Suprapubic skin (tissue), 4 donors: ENCODE results near the gene DENND2A. TPM values are rescaled to one million over a fixed set of nuclear protein-coding genes. Genes with fewer than 3 reads are reported as not detected.
"Not testable (repeated sequence)": the region's sequence is repeated elsewhere in the genome, so short reads cannot be mapped to it uniquely, and the experiment has no call there.

Experiments
- DNase-seq, 2 donors: peaks; one replicate each; pipeline ENCODE4 v3.0.0-alpha.2; 2019; ENCODE audit warnings: low spot score in 2 of 2
- H3K27ac ChIP-seq: fragments of 200-600 bp; sonication (generic); one replicate; pipeline ENCODE4 v1.5.1; 2019
- H3K27me3 ChIP-seq: fragments of 200-600 bp; sonication (generic); one replicate; pipeline ENCODE4 v1.5.1; 2019
- H3K36me3 ChIP-seq: fragments of 200-600 bp; sonication (generic); one replicate; pipeline ENCODE4 v1.5.1; 2019
- H3K4me1 ChIP-seq: fragments of 200-600 bp; sonication (generic); one replicate; pipeline ENCODE4 v1.5.1; 2019
- H3K4me3 ChIP-seq: fragments of 200-600 bp; sonication (generic); one replicate; pipeline ENCODE4 v1.5.1; 2019; ENCODE audit warnings: mild to moderate bottlenecking
- H3K9me3 ChIP-seq: fragments of 200-600 bp; sonication (generic); one replicate; pipeline ENCODE4 v1.5.1; 2019
- EP300 ChIP-seq: sonication (generic); formaldehyde crosslinking; IDR thresholded peaks from one replicate; pipeline ENCODE4 v1.6.1; 2017; ENCODE audit warnings: antibody characterized with exemption
- POLR2A ChIP-seq, 2 donors: fragments of 450-650 bp; IDR thresholded peaks; one replicate each; pipeline ENCODE4 v1.6.1; 2017; ENCODE audit warnings: antibody characterized with exemption in 2 of 2, mild to moderate bottlenecking in 2 of 2, moderate library complexity in 2 of 2
- POLR2AphosphoS5 ChIP-seq, 3 donors: sonication (generic); formaldehyde crosslinking; IDR thresholded peaks; one replicate each; pipeline ENCODE4 v1.6.1; 2017; ENCODE audit warnings: antibody characterized with exemption in 3 of 3
- WGBS: methylation state at CpG from one replicate; pipeline ENCODE4 v1.1.5; 2018; 5-methylcytosine and 5-hydroxymethylcytosine counted together
- total RNA-seq, 4 donors: library from RNA; depleted of rRNA; stranded (reverse); fragments of >200 nt; gene quantifications; one replicate each; pipeline ENCODE4 v1.1.0, GENCODE V29; 2016
- TF ChIP-seq, protein P1 (sequence below), 2 donors: fragments of 200-600 bp in 1 of 2; fragments of 450-650 bp in 1 of 2; sonication (generic) in 1 of 2; IDR thresholded peaks; one replicate each; pipeline ENCODE4 v1.5.1; 2016 to 2019; ENCODE audit warnings: antibody characterized with exemption in 2 of 2, mild to moderate bottlenecking in 1 of 2, moderate library complexity in 1 of 2

Gene DENND2A
- total RNA-seq, 4 donors from 2014 or later: 0.99 to 5.1 (median 2.2) TPM

DNA sequence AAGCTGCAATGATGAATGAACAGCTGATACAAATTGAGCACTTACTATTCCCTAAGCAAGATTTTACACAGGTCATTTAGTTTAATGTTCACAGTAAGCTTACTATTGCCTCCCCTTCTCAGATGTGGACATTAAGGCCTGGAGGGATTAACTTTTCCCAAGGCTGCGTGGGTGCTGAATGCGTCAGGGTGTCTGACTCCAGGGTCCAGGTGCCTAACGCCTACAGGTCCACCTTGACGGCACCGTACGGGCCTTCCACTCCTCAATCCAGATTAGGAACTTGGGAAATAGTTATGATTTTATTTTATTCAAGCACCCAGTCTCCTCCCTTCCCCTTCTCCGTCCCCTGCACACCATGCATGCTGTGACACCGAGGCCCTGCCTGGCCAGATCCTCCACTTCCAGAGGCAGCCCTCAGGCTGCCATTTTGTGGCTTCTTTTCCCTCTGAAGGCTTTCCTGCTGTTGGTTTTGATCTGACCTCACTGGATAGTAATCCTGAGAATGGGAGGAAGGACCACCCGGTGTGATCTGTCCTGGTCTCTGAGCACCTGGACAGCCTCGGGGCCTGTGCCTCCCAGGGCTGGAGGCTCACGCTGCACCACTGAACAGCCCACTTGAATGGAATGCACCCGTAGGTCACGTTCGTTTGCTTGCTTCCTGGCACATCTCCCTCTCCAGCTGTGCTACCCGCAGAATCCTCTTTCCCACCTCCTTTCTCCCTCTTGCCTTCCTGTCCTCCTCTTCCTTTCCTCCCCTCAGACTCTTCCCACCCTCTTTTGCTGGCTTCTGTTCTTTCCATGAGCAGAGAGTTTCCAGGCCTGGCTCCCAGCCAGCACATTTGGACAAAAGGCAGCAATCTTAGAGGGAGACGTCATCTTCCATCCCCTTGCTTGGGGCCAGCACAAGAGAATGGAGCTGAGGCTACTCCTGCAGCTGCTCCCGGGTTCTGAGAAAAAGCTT is 14.4 kb downstream of the DENND2A start:
- Histone ChIP-seq H3K9me3 (no peaks in the 10 kb centered on the region), H3K27me3 (no peaks in the 10 kb centered on the region), H3K36me3 (no peaks in the 10 kb centered on the region), H3K4me3 (no peak overlapping the region), H3K27ac (peak overlapping the region; percentile 47), H3K4me1 (peaks cover 18% of the 10 kb centered on the region)
- peak; percentile 91 to 92 for DNase-seq
- peak in 1 of 3 donors; percentile 43 for TF ChIP-seq POLR2AphosphoS5 (IDR thresholded peaks at IDR 0.05)
- TF ChIP-seq, protein P1, sequence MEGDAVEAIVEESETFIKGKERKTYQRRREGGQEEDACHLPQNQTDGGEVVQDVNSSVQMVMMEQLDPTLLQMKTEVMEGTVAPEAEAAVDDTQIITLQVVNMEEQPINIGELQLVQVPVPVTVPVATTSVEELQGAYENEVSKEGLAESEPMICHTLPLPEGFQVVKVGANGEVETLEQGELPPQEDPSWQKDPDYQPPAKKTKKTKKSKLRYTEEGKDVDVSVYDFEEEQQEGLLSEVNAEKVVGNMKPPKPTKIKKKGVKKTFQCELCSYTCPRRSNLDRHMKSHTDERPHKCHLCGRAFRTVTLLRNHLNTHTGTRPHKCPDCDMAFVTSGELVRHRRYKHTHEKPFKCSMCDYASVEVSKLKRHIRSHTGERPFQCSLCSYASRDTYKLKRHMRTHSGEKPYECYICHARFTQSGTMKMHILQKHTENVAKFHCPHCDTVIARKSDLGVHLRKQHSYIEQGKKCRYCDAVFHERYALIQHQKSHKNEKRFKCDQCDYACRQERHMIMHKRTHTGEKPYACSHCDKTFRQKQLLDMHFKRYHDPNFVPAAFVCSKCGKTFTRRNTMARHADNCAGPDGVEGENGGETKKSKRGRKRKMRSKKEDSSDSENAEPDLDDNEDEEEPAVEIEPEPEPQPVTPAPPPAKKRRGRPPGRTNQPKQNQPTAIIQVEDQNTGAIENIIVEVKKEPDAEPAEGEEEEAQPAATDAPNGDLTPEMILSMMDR (IDR thresholded peaks at IDR 0.05): no peak
- 50% methylated on average over 17 of the region's 17 CpGs for WGBS

DNA sequence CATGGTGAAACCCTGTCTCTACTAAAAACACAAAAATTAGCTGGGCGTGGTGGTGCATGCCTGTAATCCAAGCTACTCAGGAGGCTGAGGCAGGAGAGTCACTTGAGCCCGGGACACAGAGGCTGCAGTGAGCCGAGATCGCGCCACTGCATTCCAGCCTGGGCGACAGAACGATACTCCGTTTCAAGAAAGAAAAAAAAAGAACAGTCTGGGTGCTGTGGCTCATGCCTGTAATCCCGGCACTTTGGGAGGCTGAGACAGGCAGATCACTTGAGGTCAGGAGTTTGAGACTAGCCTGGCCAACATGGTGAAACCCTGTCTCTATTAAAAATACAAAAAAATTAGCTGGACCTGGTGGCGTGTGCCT is 15.4 kb downstream of the DENND2A start:
- not testable (repeated sequence) for H3K27ac ChIP-seq, H3K36me3 ChIP-seq
- WGBS: 86% methylated on average over 10 of the region's 10 CpGs

DNA sequence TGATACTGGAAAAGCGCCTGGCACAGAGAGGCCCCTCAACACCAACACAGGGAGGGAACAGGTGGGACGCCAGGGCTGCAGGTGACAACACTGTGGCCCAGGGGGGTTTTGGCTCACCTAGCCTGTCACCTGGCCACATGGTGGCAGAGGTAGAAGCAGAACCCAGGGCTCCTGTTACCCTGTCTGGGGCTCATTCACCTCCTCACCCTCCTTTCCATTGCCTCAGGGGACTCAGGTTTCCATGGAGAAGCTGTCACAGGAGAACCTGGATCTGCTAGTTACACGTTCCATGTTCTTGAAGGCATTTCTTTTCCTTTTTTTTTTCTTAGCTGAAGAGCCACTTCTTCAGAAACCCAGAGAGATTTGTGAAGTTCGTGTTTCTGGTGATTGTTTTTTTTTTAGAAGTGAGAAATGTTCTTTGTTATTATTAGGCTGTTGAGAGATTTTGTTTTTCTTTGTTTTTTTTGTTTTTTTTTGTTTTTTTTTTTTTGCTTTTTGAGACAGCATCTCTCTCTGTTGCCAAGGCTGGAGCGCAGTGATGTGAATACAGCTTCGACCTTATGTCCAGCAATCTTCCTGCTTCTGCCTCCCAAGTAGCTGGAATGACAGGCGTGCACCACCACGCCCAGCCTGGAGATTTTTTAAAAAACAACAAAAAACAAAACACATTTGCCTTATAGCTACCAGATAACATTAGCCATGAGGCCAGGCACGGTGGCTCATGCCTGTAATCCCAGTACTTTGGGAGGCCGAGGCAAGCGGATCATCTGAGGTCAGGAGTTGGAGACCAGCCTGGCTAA is 16.0 kb downstream of the DENND2A start:
- no peak for DNase-seq
- no peak overlapping the region for H3K4me3 ChIP-seq
- H3K36me3 ChIP-seq: no peaks in the 10 kb centered on the region
- H3K27ac ChIP-seq: peak overlapping the region; percentile 37
- no peak for TF ChIP-seq EP300
- TF ChIP-seq POLR2AphosphoS5 (IDR thresholded peaks at IDR 0.05): no peak
- TF ChIP-seq POLR2A (IDR thresholded peaks at IDR 0.05): no peak
- TF ChIP-seq, protein P1 (IDR thresholded peaks at IDR 0.05): no peak
- peaks cover 18% of the 10 kb centered on the region for H3K4me1 ChIP-seq
- no peaks in the 10 kb centered on the region for H3K27me3 ChIP-seq
- H3K9me3 ChIP-seq: no peaks in the 10 kb centered on the region
- WGBS: 76% methylated on average over 11 of the region's 11 CpGs

More for the DNA sequence above, 15.4 kb downstream of the DENND2A start:
- not testable (repeated sequence) for DNase-seq, H3K4me3 ChIP-seq, H3K27me3 ChIP-seq, H3K9me3 ChIP-seq
- H3K4me1 ChIP-seq: peaks cover 18% of the 10 kb centered on the region

DNA sequence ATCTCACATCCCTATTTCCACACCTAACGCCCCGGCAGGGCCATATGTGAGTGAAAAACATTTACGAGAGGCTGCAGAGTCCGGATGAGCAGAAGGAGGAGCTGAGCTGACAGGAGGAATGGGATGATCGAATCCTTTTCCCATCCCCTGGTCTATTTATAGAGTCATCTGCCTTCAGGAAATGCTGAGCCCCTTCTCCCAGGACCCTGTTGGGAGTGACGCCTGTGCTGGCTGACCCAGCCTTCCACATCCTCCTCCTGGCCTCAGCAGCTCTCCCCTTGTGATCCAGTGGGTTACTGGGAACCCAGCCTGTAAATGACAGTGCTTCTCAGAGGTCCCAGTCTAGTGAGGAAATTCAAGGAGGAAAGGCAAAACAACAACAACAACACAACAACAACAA is 16.6 kb downstream of the DENND2A start:
- peak overlapping the region; percentile 37 for H3K27ac ChIP-seq

DNA sequence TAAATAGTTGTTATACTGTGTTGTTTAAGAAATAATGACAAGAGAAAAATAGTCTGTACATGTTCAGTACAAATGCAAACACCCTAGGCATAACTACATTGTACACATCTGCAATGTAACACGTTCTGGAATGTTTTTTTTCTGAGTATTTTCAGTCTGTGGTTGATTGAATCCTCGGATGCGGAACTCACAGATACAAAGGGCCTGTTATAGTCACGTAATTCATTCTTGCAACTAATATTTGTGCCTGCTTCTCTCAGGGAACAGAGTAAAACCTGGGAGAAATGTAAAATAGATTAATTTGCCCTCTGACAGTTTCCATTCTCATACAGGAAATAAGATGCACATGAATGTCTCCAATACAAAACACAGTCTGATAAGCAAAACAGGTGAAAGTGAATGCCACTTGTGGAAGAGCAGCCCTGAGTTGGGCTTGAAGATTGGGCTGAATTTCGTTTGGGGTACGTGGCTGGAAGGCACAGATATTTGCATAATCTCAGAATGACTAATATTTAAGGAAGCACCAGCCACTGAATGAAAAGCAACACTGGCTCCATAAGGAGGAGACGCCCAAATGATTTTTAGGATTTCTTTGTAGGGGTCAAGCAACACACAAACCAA is 19.1 kb downstream of the DENND2A start:
- H3K9me3 ChIP-seq: no peaks in the 10 kb centered on the region
- WGBS: 38% methylated on average over 7 of the region's 7 CpGs
- no peak overlapping the region for H3K4me3 ChIP-seq
- no peak for TF ChIP-seq POLR2AphosphoS5 (IDR thresholded peaks at IDR 0.05)
- no peak for TF ChIP-seq EP300
- TF ChIP-seq POLR2A (IDR thresholded peaks at IDR 0.05): no peak
- TF ChIP-seq, protein P1 (IDR thresholded peaks at IDR 0.05): no peak
- H3K36me3 ChIP-seq: no peaks in the 10 kb centered on the region
- no peak for DNase-seq
- H3K27me3 ChIP-seq: no peaks in the 10 kb centered on the region
- no peak overlapping the region for H3K27ac ChIP-seq
- H3K4me1 ChIP-seq: peaks cover 7% of the 10 kb centered on the region

More for the DNA sequence above, 16.6 kb downstream of the DENND2A start:
- 73% methylated on average over 6 of the region's 6 CpGs for WGBS
- no peaks in the 10 kb centered on the region for H3K27me3 ChIP-seq
- no peak overlapping the region for H3K4me3 ChIP-seq
- DNase-seq: no peak
- H3K9me3 ChIP-seq: no peaks in the 10 kb centered on the region
- TF ChIP-seq, protein P1 (IDR thresholded peaks at IDR 0.05): no peak
- no peak for TF ChIP-seq POLR2A (IDR thresholded peaks at IDR 0.05)
- TF ChIP-seq POLR2AphosphoS5 (IDR thresholded peaks at IDR 0.05): no peak
- no peak for TF ChIP-seq EP300
- no peaks in the 10 kb centered on the region for H3K36me3 ChIP-seq
- peaks cover 18% of the 10 kb centered on the region for H3K4me1 ChIP-seq

DNA sequence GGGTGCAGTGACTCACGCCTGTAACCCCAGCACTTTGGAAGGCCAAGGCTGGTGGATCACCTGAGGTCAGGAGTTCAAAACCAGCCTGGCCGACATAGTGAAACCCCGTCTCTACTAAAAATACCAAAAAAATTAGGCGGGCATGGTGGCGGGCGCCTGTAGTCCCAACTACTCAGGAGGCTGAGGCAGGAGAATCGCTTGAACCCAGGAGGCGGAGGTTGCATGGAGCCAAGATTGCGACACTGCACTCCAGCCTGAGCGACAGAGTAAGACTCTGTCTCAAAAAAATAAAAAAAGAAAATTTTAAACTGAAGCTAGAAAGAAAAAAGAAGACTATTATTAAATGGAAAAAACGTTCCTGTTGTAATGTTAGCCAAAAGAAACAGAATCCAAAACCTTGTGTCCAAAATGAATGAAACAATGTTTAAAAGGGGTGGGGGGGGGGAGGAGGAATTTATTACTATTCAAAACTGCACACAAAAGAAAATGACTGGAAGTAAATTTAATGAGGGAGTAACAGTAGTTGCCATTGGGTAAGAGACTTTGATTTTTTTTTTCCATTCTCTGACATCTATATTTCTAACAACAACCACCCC is 20.6 kb downstream of the DENND2A start:
- not testable (repeated sequence) for H3K27ac ChIP-seq, H3K9me3 ChIP-seq, H3K4me1 ChIP-seq, H3K36me3 ChIP-seq, H3K27me3 ChIP-seq, H3K4me3 ChIP-seq
- 69% methylated on average over 11 of the region's 11 CpGs for WGBS
- DNase-seq: peak in 1 of 2 donors; percentile 55
